Measurements from ENCODE around the gene TRAPPC11. TPM values are rescaled to one million over a fixed set of nuclear protein-coding genes. Genes with fewer than 3 reads are reported as not detected.

The TRAPPC11 gene
- total and polyA plus RNA-seq, 4 donors: 7.6 to 27.9 (median 14.9) TPM

GRCh38 chr4:183675625-183676024, 16.5 kb downstream of the TRAPPC11 start:
- Histone ChIP-seq H3K27ac (ENCODE audit: low read depth in 1 of 2, low read length in 2 of 2) (no peak overlapping the region), H3K4me1 (ENCODE audit: control insufficient read depth in 4 of 4, insufficient read depth in 4 of 4, low read length in 3 of 4) (no peaks in the 10 kb centered on the region), H3K27me3 (ENCODE audit: control insufficient read depth in 4 of 4, insufficient read depth in 4 of 4, low read length in 3 of 4) (no peaks in the 10 kb centered on the region), H3K9me3 (ENCODE audit: control insufficient read depth in 4 of 4, low read length in 3 of 4) (no peaks in the 10 kb centered on the region), H3K9ac (ENCODE audit: low read depth in 1 of 2, low read length in 2 of 2) (no peak overlapping the region), H3K36me3 (ENCODE audit: control insufficient read depth in 4 of 4, insufficient read depth in 3 of 4, low read depth in 1 of 4, low read length in 3 of 4) (peaks cover 0 to 31% (median 18%) of the 10 kb centered on the region in 4 donors), H3K4me3 (ENCODE audit: low read depth in 1 of 3, low read length in 3 of 3) (no peak overlapping the region)
- no peak for DNase-seq (ENCODE audit: low spot score)
- WGBS: 98% methylated on average over 4 of the region's 4 CpGs
- TF ChIP-seq SP1 (IDR thresholded peaks at IDR 0.05) (no peak), REST (IDR thresholded peaks at IDR 0.05) (no peak)

- WGBS: 93% methylated on average over 4 of the region's 4 CpGs
- Histone ChIP-seq H3K4me1 (ENCODE audit: control insufficient read depth in 4 of 4, insufficient read depth in 4 of 4, low read length in 3 of 4) (no peaks in the 10 kb centered on the region), H3K27me3 (ENCODE audit: control insufficient read depth in 4 of 4, insufficient read depth in 4 of 4, low read length in 3 of 4) (no peaks in the 10 kb centered on the region), H3K9me3 (ENCODE audit: control insufficient read depth in 4 of 4, low read length in 3 of 4) (no peaks in the 10 kb centered on the region), H3K4me3 (ENCODE audit: low read depth in 1 of 3, low read length in 3 of 3) (no peak overlapping the region), H3K9ac (ENCODE audit: low read depth in 1 of 2, low read length in 2 of 2) (no peak overlapping the region), H3K27ac (ENCODE audit: low read depth in 1 of 2, low read length in 2 of 2) (no peak overlapping the region), H3K36me3 (ENCODE audit: control insufficient read depth in 4 of 4, insufficient read depth in 3 of 4, low read depth in 1 of 4, low read length in 3 of 4) (peaks cover 2 to 39% (median 34%) of the 10 kb centered on the region in 4 donors)
- TF ChIP-seq CTCF (IDR thresholded peaks at IDR 0.05; ENCODE audit: low read depth, low read length, missing input control) (no peak), RAD21 (IDR thresholded peaks at IDR 0.05) (no peak), SP1 (IDR thresholded peaks at IDR 0.05) (no peak), REST (IDR thresholded peaks at IDR 0.05) (no peak), EGR1 (IDR thresholded peaks at IDR 0.05; ENCODE audit: low read depth in 2 of 2) (no peak), ATF3 (IDR thresholded peaks at IDR 0.05) (no peak), ZBTB33 (IDR thresholded peaks at IDR 0.05) (no peak), GABPA (IDR thresholded peaks at IDR 0.05 in 1 of 2, conservative IDR thresholded peaks at IDR 0.05 in 1 of 2) (no peak), JUND (IDR thresholded peaks at IDR 0.05) (no peak), FOXA2 (IDR thresholded peaks at IDR 0.05) (no peak), RXRA (IDR thresholded peaks at IDR 0.05) (no peak), YY1 (IDR thresholded peaks at IDR 0.05) (no peak), TAF1 (conservative IDR thresholded peaks at IDR 0.05) (no peak), HNF4G (IDR thresholded peaks at IDR 0.05) (no peak), NR2F2 (IDR thresholded peaks at IDR 0.05) (no peak), FOXA1 (IDR thresholded peaks at IDR 0.05) (no peak), HNF4A (conservative IDR thresholded peaks at IDR 0.05) (no peak), MAX (IDR thresholded peaks at IDR 0.05) (no peak)
- DNase-seq (ENCODE audit: low spot score): no peak
These were observed 22.0 kb downstream of the TRAPPC11 start for GRCh38 chr4:183681119-183681518.

All from liver (tissue), 9 donors.